ENCODE measurements around the gene PRKCB.

The PRKCB gene

GRCh38 chr16:23945243-23945642 is 109.5 kb downstream of the PRKCB start:
- no peak for DNase-seq

DNA sequence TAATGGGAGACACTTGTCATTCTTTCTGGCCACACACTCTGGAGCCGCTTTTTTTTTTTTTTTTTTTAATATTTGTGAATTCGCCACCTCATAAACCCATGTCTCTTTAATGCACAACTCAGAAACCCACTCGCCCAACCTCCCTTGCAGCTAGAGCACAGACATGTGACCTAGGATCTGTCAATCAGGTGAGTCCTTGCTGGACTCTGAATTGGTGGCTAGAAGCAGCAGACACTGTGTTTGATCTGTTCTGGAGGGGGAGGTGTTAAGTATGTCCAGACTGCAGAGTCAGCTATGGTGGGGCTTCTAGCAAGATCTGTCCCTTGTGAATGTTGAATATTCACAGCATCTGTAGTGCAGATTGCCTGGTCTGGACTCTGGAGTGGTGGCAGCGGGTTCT is 112.1 kb downstream of the PRKCB start:
- no peak for DNase-seq

GRCh38 chr16:23948949-23949411 is 113.2 kb downstream of the PRKCB start:
- DNase-seq = peak; percentile 76

- DNase-seq = peak; percentile 82
These were observed 114.0 kb downstream of the PRKCB start for GRCh38 chr16:23949630-23950290.

DNA sequence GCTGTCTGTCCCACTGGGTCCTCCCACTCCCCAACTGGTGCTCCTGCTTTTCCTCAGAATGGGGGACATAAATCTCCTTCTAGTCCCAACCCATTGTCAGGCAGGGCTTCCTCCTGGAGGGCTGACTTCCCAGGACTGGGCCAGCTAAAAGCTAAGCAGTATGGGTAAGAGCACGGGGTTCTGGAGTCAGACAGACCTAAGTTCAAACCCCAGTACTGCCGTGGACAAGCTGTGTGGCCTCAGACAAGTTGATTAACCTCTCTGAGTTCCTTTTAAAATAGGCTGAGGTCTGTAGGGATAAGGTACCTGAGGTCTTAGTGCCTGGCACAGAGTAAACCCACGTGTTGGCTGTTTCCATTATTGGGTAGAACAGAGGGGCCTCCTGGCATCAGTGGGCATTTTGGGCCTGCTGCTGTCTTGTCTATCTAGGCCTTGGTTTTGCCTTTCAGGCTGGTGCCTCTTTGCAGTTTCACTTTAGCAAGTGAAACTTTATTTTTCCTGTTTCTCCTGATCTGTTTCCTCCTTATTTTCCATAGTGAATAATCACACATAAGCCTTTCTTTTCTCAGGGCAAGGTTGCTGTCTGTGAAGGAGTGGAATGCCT is 114.6 kb downstream of the PRKCB start:
- DNase-seq = no peak

- peak; percentile 25 for DNase-seq
These were observed 115.1 kb downstream of the PRKCB start for GRCh38 chr16:23950898-23951297.

GRCh38 chr16:23952128-23952970 is 116.6 kb downstream of the PRKCB start:
- DNase-seq = peak; percentile 96

- DNase-seq = no peak
These were observed 117.2 kb downstream of the PRKCB start for GRCh38 chr16:23952971-23953300.

DNA sequence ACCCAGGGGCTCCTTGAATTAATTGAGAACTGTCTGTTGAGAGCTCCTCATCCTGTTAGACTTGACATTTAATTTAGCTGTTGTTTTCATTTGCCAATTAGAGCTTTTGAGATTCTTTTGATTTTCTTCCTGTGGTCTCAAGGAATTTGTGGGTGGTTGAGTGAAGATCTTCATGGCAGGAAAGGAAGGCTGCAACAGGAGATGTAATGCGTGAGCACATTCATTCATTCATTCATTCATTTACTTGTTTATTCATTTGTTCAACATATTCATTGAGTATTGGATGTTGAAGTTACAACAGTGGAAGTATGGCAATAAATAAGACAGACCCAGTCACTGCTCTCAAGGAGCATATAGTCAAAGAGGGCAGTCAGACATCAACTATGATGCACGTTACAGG is 117.7 kb downstream of the PRKCB start:
- DNase-seq = no peak

DNA sequence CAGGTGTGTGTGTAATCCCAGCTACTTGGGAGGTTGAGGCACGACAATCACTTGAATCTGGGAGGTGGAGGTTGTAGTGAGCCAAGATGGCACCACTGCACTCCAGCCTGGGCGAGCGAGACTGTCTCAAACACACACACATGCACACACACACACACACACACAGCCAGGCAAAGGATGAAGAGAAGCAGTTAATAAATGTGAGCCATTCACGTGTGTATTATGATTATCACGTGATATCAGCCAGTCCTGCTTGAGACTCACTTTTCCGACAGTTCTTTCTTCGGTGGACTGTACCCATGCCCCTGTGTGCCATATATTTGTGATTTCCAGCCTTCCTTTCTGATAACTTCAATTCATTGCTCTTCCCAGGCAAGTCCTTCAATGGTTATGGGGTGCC is 119.3 kb downstream of the PRKCB start:
- DNase-seq = no peak

- no peak for DNase-seq
These were observed 121.5 kb downstream of the PRKCB start for GRCh38 chr16:23957287-23957686.

DNA sequence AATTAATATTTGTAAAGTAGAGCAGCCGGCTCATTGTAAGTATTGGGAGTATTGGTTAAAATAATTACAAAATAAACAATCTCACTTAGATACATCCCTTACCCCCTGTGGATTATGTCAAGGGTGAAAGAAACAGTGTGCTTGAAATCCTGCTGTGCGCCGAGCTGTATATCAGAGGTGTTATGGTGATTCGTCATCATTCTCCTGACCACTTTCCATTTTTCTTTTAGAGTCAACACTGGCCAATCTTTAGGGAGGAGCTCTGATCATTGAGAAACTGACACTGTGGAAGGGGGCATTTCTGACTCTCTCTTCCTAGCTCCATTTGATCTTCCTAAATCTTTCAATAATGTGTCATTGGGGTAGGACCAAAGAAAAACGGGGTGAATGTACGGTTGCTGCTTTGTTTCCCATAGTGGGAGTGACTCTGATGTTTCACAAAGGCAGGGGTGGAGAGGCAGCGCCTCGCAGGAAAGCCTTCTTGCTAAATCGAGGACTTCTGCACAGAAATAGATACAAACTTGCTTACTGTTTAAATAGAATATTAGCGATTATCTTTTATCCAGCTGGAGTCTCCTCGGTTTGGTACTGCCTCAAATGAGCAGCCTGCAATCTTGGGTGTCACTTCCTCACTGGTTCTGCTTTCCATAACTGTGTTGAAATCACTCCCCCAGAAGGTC is 123.4 kb downstream of the PRKCB start:
- DNase-seq = peak; percentile 52

GRCh38 chr16:23959752-23960072 is 123.9 kb downstream of the PRKCB start:
- DNase-seq = no peak

DNA sequence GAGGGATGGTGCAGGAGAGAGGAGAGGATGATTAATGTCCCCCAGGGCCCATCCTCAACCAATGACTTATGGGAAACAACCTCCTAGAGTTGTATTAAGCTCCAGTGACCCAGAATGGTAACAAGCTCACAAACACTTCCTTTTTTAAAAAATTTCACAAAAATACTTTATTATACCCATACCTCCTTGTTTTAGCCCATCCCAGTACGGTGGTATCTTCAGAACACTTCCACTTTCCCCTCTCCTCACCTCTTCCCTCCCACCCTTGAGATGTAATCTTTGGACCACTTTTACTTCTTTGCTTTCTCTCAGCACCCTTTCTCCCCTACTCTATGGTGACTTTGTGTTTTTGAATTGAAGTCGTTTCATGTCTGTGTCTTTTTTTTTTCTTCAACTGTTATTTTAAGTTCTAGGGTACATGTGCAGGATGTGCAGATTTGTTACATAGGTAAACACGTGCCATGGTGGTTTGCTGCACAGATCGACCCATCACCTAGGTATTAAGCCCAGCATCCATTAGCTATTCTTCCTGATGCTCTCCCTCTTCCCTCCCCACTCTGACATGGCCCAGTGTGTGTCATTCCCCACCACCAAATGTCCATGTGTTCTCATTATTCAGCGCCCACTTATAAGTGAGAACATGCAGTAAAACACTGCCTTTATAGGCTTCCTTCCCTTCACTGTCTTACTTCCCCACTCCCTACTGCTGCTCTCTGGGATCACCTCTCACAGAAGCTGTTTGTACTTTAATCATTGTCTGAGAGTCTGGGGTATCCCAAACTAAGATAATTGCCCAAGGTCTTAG is 124.5 kb downstream of the PRKCB start:
- no peak for DNase-seq

GRCh38 chr16:23962001-23962400 is 126.2 kb downstream of the PRKCB start:
- no peak for DNase-seq

- no peak for DNase-seq
These were observed 128.4 kb downstream of the PRKCB start for GRCh38 chr16:23964136-23964535.

GRCh38 chr16:23965137-23965733 is 129.5 kb downstream of the PRKCB start:
- no peak for DNase-seq

DNA sequence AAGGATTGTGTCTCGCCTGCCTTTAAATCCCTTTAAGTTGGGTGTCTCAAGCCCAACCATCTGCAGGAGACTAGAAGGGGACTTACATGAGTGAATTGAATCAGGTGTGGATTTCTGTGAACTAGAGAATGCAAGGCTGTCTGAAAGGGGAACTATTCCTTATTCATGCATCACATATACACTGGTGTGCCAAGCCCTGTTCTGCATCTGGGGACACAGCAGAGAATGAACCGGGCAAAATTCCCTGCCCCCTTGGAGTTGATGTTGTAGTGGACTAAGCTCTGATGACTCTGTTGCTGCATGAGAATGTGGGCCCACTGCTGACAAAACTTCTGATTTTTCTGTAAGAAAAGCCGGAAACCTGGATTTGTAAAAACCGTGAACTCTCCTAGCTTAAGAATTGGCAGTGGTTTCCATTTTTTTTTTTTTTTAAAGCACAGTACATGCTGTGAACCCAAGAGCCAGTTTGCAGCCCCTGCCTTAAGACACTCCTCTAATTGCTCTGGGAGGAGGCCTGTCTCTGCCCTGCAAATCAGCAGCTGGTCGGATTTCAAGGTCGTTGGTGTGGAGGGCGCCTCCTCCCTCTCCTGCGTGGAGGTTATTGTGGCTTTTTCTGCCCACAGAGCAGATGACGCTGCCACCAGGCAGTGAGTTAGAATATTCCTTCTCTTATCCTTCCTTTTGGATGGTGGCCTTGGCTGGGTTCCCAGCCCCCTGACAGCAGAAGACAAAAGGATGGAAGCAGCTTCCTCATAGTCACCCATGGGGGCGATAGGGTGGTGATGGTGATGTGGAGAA is 131.0 kb downstream of the PRKCB start:
- DNase-seq = peak; percentile 78

- no peak for DNase-seq
These were observed 132.0 kb downstream of the PRKCB start for GRCh38 chr16:23967775-23968174.

GRCh38 chr16:23968176-23968575 is 132.4 kb downstream of the PRKCB start:
- DNase-seq = no peak

Measured in hematopoietic multipotent progenitor cell treated with erythropoietin and hydrocortisone succinate and interleukin-3 and kit ligand, for 6 days (in vitro differentiated cells).